DND-41 (cell line): ENCODE data around the gene NRG2.

ENCODE experiments used
- ATAC-seq: fragments of 200-7000 bp; cut with Tn5 transposase; 3 replicates; pipeline ENCODE4 v1.9.1; 2021; ENCODE audit warnings: low read depth; ENCODE audit not compliant: insufficient read depth
- DNase-seq: peaks from one replicate; pipeline ENCODE4 v3.0.0-alpha.2; 2020
- H2AFZ ChIP-seq: 2 replicates; pipeline ENCODE4 v1.6.0; 2012; ENCODE audit warnings: low read depth, low read length
- H3K27ac ChIP-seq: 2 replicates; pipeline ENCODE4 v1.5.1; 2012; ENCODE audit warnings: low read length, inconsistent platforms
- H3K27me3 ChIP-seq: fragments of 200-600 bp; sonication (generic); 2 replicates; pipeline ENCODE4 v1.6.0; 2012; ENCODE audit warnings: low read length, mild to moderate bottlenecking, inconsistent platforms; ENCODE audit not compliant: insufficient read depth, poor library complexity
- H3K36me3 ChIP-seq: 2 replicates; pipeline ENCODE4 v1.5.1; 2012; ENCODE audit warnings: low read length, inconsistent platforms; ENCODE audit not compliant: insufficient read depth
- H3K4me1 ChIP-seq: 2 replicates; pipeline ENCODE4 v1.5.1; 2012; ENCODE audit warnings: mild to moderate bottlenecking, low read length; ENCODE audit not compliant: insufficient read depth
- H3K4me2 ChIP-seq: 2 replicates; pipeline ENCODE4 v1.6.0; 2012; ENCODE audit warnings: mild to moderate bottlenecking, moderate library complexity, low read length, inconsistent platforms; ENCODE audit not compliant: insufficient read depth
- H3K4me3 ChIP-seq, 2 experiments: fragments of 200-600 bp in 1 of 2; shearing (Covaris generic) in 1 of 2; 2 replicates each; pipeline ENCODE4 v1.5.1; 2012 to 2016; ENCODE audit warnings: inconsistent platforms in 2 of 2, low read length in 2 of 2, mild to moderate bottlenecking in 2 of 2, low read depth in 1 of 2, moderate library complexity in 1 of 2
- H3K79me2 ChIP-seq: 2 replicates; pipeline ENCODE4 v1.6.0; 2012; ENCODE audit warnings: low read length, inconsistent platforms; ENCODE audit not compliant: insufficient read depth
- H3K9ac ChIP-seq: 2 replicates; pipeline ENCODE4 v1.6.0; 2012; ENCODE audit warnings: low read depth, mild to moderate bottlenecking, inconsistent platforms, low read length, moderate library complexity
- H3K9me3 ChIP-seq: 2 replicates; pipeline ENCODE4 v1.5.1; 2012; ENCODE audit warnings: low read length, moderate library complexity, mild to moderate bottlenecking, inconsistent platforms; ENCODE audit not compliant: insufficient read depth, severe bottlenecking
- H4K20me1 ChIP-seq: 2 replicates; pipeline ENCODE4 v1.6.0; 2012; ENCODE audit warnings: low read length; ENCODE audit not compliant: insufficient read depth
- CTCF ChIP-seq: IDR thresholded peaks from 2 replicates; pipeline ENCODE4 v1.5.1; 2012; ENCODE audit warnings: borderline replicate concordance, low read length, moderate library complexity, mild to moderate bottlenecking; ENCODE audit not compliant: poor library complexity, severe bottlenecking; ENCODE audit errors: extremely low read depth
- EZH2 ChIP-seq: IDR thresholded peaks from 3 replicates; pipeline ENCODE4 v1.6.1; 2012; ENCODE audit warnings: borderline replicate concordance, low read depth, mild to moderate bottlenecking, moderate library complexity, low read length, inconsistent platforms; ENCODE audit not compliant: severe bottlenecking

The NRG2 gene

GRCh38 chr5:140042643-140043507 lies at the start of gene NRG2:
Gene NRG2 (minus strand): TSS chr5:140043299.
- no peak within 1 kb of the TSS for H3K9ac ChIP-seq
- no peak for TF ChIP-seq EZH2
- peak; percentile 20 for TF ChIP-seq CTCF
- H2AFZ ChIP-seq = no peak within 1 kb of the TSS
- H3K4me3 ChIP-seq = no peak within 1 kb of the TSS
- H3K27me3 ChIP-seq = peaks cover 50% of the 10 kb centered on the region
- H4K20me1 ChIP-seq = no peaks in the 10 kb centered on the region
- H3K9me3 ChIP-seq = no peaks in the 10 kb centered on the region
- H3K27ac ChIP-seq = no peak within 1 kb of the TSS
- no peaks in the 10 kb centered on the region for H3K4me1 ChIP-seq
- no peaks in the 10 kb centered on the region for H3K36me3 ChIP-seq
- DNase-seq (no peak), ATAC-seq (peak; percentile 71)
- no peaks in the 10 kb centered on the region for H3K79me2 ChIP-seq
- H3K4me2 ChIP-seq = no peak within 1 kb of the TSS

- H3K4me2 ChIP-seq = no peak overlapping the region
Measured at GRCh38 chr5:140090251-140090650, 47.2 kb upstream of the NRG2 start.

GRCh38 chr5:140084541-140084940 lies 41.4 kb upstream of the NRG2 start:
- TF ChIP-seq EZH2 (no peak), CTCF (no peak)
- Histone ChIP-seq H4K20me1 (no peaks in the 10 kb centered on the region), H3K27me3 (peaks cover 30% of the 10 kb centered on the region), H3K4me1 (no peaks in the 10 kb centered on the region), H2AFZ (no peak overlapping the region), H3K36me3 (no peaks in the 10 kb centered on the region), H3K9ac (no peak overlapping the region), H3K79me2 (no peaks in the 10 kb centered on the region), H3K4me3 (no peak overlapping the region), H3K4me2 (no peak overlapping the region), H3K9me3 (no peaks in the 10 kb centered on the region), H3K27ac (no peak overlapping the region)
- no peak for DNase-seq
- no peak for ATAC-seq

More at GRCh38 chr5:140090251-140090650, 47.2 kb upstream of the NRG2 start:
- DNase-seq (no peak), ATAC-seq (no peak)
- Histone ChIP-seq H3K27me3 (peaks cover 8% of the 10 kb centered on the region), H4K20me1 (no peaks in the 10 kb centered on the region), H3K36me3 (no peaks in the 10 kb centered on the region), H3K4me1 (no peaks in the 10 kb centered on the region), H3K79me2 (no peaks in the 10 kb centered on the region), H3K9ac (no peak overlapping the region), H3K9me3 (peaks cover 6% of the 10 kb centered on the region), H3K27ac (no peak overlapping the region), H3K4me3 (no peak overlapping the region), H2AFZ (no peak overlapping the region)
- no peak for TF ChIP-seq EZH2
- TF ChIP-seq CTCF = no peak
